Measurements from ENCODE around the gene CHRNA5. TPM values are rescaled to one million over a fixed set of nuclear protein-coding genes. Genes with fewer than 3 reads are reported as not detected.

Gene CHRNA5
- total RNA-seq, 1 donor from 2014 or later, result 2.2 TPM

DNA sequence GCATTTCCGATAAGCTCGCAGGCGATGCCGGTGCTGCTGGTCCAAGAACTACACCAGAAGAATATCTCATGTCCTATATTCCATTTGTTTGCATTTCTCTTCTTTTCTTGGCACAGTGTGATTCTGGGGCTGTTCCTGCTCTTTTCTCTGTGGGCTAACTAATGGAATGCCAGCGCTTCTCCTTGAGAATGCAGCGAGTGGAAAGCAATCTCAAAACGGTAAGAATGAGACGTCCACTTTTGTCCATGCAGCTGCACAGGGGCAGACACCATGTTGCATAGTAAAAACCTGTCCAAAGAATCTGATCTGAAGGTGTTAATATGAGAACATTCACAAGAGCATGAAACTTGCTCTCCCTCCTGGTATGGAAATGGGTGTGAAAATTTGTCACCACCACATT lies 62.0 kb downstream of the CHRNA5 start:
- H3K4me3 ChIP-seq, result no peak overlapping the region
- H3K4me1 ChIP-seq, result no peaks in the 10 kb centered on the region
- peaks cover 69% of the 10 kb centered on the region for H3K27me3 ChIP-seq (ENCODE audit: low read depth)
- no peak for DNase-seq
- H3K36me3 ChIP-seq, result no peaks in the 10 kb centered on the region
- TF ChIP-seq, protein P1, sequence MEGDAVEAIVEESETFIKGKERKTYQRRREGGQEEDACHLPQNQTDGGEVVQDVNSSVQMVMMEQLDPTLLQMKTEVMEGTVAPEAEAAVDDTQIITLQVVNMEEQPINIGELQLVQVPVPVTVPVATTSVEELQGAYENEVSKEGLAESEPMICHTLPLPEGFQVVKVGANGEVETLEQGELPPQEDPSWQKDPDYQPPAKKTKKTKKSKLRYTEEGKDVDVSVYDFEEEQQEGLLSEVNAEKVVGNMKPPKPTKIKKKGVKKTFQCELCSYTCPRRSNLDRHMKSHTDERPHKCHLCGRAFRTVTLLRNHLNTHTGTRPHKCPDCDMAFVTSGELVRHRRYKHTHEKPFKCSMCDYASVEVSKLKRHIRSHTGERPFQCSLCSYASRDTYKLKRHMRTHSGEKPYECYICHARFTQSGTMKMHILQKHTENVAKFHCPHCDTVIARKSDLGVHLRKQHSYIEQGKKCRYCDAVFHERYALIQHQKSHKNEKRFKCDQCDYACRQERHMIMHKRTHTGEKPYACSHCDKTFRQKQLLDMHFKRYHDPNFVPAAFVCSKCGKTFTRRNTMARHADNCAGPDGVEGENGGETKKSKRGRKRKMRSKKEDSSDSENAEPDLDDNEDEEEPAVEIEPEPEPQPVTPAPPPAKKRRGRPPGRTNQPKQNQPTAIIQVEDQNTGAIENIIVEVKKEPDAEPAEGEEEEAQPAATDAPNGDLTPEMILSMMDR (IDR thresholded peaks at IDR 0.05; ENCODE audit: borderline replicate concordance), result no peak
- H3K27ac ChIP-seq (replicated peaks), result no peak overlapping the region
- intact Hi-C loops (cut with micrococcal nuclease), result no loop called here
- H3K9me3 ChIP-seq (replicated peaks), result no peaks in the 10 kb centered on the region

DNA sequence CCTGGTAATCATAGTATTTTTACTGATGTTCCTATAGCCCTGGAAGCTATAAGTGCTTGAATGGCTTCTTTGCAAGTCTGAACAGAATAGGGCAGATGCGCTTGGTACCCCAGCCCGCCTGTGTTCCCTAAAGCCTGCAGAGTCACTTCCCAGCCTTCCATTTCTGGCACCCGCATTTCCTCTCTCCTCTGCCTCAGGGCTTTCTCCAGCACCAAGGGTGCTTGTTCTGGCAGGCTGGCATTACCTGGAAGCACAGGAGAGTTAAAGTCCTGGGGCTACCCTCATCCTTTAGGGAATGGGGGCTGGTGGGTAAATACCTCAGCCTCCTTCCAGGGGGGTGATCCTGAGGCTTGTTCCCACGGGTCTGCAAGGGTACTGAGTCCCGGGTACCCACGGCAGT lies 62.9 kb downstream of the CHRNA5 start:
- Histone ChIP-seq H3K4me1 (no peaks in the 10 kb centered on the region), H3K4me3 (no peak overlapping the region), H3K27ac (replicated peaks) (no peak overlapping the region), H3K27me3 (ENCODE audit: low read depth) (peaks cover 60% of the 10 kb centered on the region), H3K36me3 (no peaks in the 10 kb centered on the region), H3K9me3 (replicated peaks) (peaks cover 7% of the 10 kb centered on the region)
- TF ChIP-seq, protein P1 (IDR thresholded peaks at IDR 0.05; ENCODE audit: borderline replicate concordance), result no peak
- no peak for DNase-seq
- intact Hi-C loops (cut with micrococcal nuclease), result no loop called here

DNA sequence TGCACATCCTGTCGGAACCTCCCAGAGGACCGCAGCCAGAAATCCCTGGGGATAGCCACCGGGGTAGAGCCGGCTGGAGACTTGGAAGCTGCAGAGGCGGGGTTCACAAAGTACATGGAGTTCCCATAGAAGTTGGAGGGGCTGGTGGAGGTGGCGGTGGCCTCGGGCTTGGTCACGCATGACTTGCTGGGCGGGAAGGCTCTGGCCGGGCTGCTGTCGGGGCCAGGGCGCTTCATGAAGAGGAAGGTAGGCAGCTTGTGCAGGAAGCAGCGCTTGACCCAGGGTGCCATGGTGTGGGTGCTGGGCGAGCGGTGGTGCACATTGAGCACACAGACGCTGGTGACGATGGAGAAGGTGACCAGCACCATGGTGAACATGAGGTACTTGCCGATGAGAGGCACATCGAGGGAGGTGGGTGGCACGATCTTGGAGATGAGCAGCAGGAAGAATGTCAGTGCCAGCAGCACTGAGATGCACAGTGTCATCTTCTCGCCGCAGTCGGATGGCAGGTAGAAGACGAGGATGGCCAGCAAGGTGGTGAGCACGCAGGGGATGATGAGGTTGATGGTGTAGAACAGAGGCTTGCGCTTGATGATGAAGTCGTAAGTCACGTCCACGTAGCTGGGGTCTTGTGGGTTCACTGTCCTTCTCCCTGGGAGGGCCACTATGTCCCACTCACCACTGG lies 63.9 kb downstream of the CHRNA5 start:
- Histone ChIP-seq H3K9me3 (replicated peaks) (peaks cover 15% of the 10 kb centered on the region), H3K27me3 (ENCODE audit: low read depth) (peaks cover 50% of the 10 kb centered on the region), H3K4me1 (no peaks in the 10 kb centered on the region), H3K27ac (replicated peaks) (no peak overlapping the region), H3K36me3 (no peaks in the 10 kb centered on the region), H3K4me3 (no peak overlapping the region)
- intact Hi-C loops (cut with micrococcal nuclease), result no loop called here
- no peak for DNase-seq
- TF ChIP-seq, protein P1 (IDR thresholded peaks at IDR 0.05; ENCODE audit: borderline replicate concordance), result no peak

DNA sequence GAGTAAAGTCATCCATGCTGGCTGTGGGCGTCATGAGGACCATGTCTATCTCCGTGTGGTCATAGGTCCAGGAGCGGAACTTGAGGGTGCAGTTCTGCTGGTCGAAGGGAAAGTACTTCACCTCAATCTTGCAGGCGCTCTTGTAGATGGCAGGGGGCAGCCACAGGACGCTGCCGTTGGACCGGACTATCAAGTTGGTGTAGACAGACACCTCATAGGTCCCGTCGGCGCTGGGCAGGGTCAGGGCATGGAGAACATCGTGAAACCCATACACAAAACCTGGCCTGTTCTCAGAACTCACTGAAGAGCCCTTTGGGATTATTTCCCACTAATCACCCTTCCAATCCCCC lies 64.4 kb downstream of the CHRNA5 start:
- H3K27ac ChIP-seq (replicated peaks), result no peak overlapping the region
- H3K27me3 ChIP-seq (ENCODE audit: low read depth), result peaks cover 45% of the 10 kb centered on the region
- DNase-seq, result no peak
- TF ChIP-seq, protein P1 (IDR thresholded peaks at IDR 0.05; ENCODE audit: borderline replicate concordance), result no peak
- H3K4me3 ChIP-seq, result no peak overlapping the region
- peaks cover 15% of the 10 kb centered on the region for H3K9me3 ChIP-seq (replicated peaks)
- H3K4me1 ChIP-seq, result no peaks in the 10 kb centered on the region
- intact Hi-C loops (cut with micrococcal nuclease), result no loop called here
- H3K36me3 ChIP-seq, result no peaks in the 10 kb centered on the region

DNA sequence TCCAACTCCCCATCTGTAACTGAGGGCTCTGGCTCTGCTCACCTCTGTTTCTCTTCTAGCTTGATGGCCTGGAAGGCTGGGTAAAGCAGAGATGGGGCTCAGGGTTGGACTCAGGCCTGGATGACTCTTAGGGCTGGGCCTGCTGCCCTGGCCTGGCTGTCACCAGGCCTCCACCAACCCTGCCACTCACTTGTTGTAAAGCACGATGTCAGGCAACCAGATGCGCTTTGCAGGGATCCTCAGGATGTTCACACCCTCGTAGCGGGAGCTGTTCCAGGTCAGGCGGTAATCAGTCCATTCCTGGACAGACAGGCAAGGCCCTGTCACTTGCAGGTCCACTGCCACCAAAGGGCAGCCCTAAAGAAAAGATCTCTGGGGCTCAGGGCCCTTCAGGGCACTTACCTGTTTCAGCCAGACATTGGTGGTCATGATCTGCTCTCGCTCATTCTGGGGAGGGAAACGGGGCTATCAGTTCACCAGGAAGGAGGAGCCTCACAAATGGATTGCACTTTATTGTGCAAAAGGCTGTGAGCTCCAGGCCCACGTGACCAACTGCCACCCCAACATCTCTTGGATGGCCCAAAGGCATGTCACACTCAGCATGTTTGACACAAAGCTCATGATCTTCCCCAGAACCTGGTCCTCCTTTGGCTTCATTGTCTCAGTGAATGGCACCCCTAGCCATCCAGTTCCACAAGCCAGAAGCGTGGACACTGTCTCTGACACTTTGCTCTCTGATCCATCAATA lies 65.7 kb downstream of the CHRNA5 start:
- intact Hi-C loops (cut with micrococcal nuclease), result no loop called here
- H3K27ac ChIP-seq (replicated peaks), result no peak overlapping the region
- H3K36me3 ChIP-seq, result no peaks in the 10 kb centered on the region
- TF ChIP-seq, protein P1 (IDR thresholded peaks at IDR 0.05; ENCODE audit: borderline replicate concordance), result no peak
- DNase-seq, result no peak
- no peak overlapping the region for H3K4me3 ChIP-seq
- peaks cover 33% of the 10 kb centered on the region for H3K27me3 ChIP-seq (ENCODE audit: low read depth)
- peaks cover 15% of the 10 kb centered on the region for H3K9me3 ChIP-seq (replicated peaks)
- H3K4me1 ChIP-seq, result no peaks in the 10 kb centered on the region
